Natural killer cell (primary cell): Measurements from ENCODE around the gene PIM3. TPM values are rescaled to one million over a fixed set of nuclear protein-coding genes. Genes with fewer than 3 reads are reported as not detected.

Source experiments
- ATAC-seq, 3 donors: fragments of 150-1000 bp in 2 of 3; fragments of 200-7000 bp in 1 of 3; cut with Tn5 transposase; 1 replicate in 1 of 3; 2 replicates in 2 of 3; pipeline ENCODE4 v1.10.0; 2021; ENCODE audit warnings: mild to moderate bottlenecking in 2 of 3, moderate library complexity in 2 of 3
- DNase-seq, 2 donors: peaks; one replicate each; pipeline versions ENCODE4 v3.0.0 to v3.0.0-alpha.2; 2013 to 2021; ENCODE audit warnings: mixed read lengths in 1 of 2
- H3K27ac ChIP-seq: one replicate; pipeline ENCODE4 v1.5.1; 2013; ENCODE audit warnings: mild to moderate bottlenecking, low read length
- H3K27me3 ChIP-seq: one replicate; pipeline ENCODE4 v1.6.1; 2013; ENCODE audit warnings: low read length; ENCODE audit not compliant: control insufficient read depth, insufficient read depth
- H3K36me3 ChIP-seq: one replicate; pipeline ENCODE4 v1.6.1; 2013; ENCODE audit warnings: low read length; ENCODE audit not compliant: control insufficient read depth, insufficient read depth
- H3K4me1 ChIP-seq: one replicate; pipeline ENCODE4 v1.6.1; 2013; ENCODE audit warnings: low read length; ENCODE audit not compliant: control insufficient read depth, insufficient read depth
- H3K4me3 ChIP-seq: one replicate; pipeline ENCODE4 v1.5.1; 2013; ENCODE audit warnings: low read length
- H3K9me3 ChIP-seq: one replicate; pipeline ENCODE4 v1.6.1; 2013; ENCODE audit warnings: low read length; ENCODE audit not compliant: control insufficient read depth, insufficient read depth
- H3K27ac Mint-ChIP-seq, 2 donors: one replicate each; pipeline ENCODE4 v1.8.0; 2022; ENCODE audit warnings: mild to moderate bottlenecking in 2 of 2, mixed read lengths in 2 of 2, moderate library complexity in 1 of 2
- H3K27me3 Mint-ChIP-seq, 2 donors: one replicate each; pipeline ENCODE4 v1.8.0; 2022; ENCODE audit warnings: low read depth in 2 of 2, mixed read lengths in 2 of 2
- H3K36me3 Mint-ChIP-seq: one replicate; pipeline ENCODE4 v1.8.0; 2022; ENCODE audit warnings: mixed read lengths
- H3K4me1 Mint-ChIP-seq, 2 donors: one replicate each; pipeline ENCODE4 v1.8.0; 2022; ENCODE audit warnings: mixed read lengths in 2 of 2
- H3K4me3 Mint-ChIP-seq: one replicate; pipeline ENCODE4 v1.8.0; 2022; ENCODE audit warnings: mild to moderate bottlenecking, moderate library complexity, mixed read lengths
- H3K9me3 Mint-ChIP-seq, 2 donors: one replicate each; pipeline ENCODE4 v1.8.0; 2022; ENCODE audit warnings: mixed read lengths in 2 of 2
- CTCF ChIP-seq: fragments of 200-600 bp; IDR thresholded peaks from one replicate; pipeline ENCODE4 v1.8.0; 2022; ENCODE audit warnings: antibody characterized with exemption
- whole genome bisulfite sequencing: methylation state at CpG from one replicate; pipeline ENCODE4 v1.1.7; 2013; ENCODE audit warnings: missing lambda C conversion rate; ENCODE audit not compliant: insufficient coverage; 5-methylcytosine and 5-hydroxymethylcytosine counted together
- intact Hi-C: fragments of 100-400 bp; cut with micrococcal nuclease; formaldehyde crosslinking; loops from one replicate; pipeline ENCODE4 v1.14.2; 2022
- total RNA-seq, 4 donors: library from RNA; stranded (reverse); fragments of 120-200 nt in 1 of 4; gene quantifications; one replicate each; pipeline versions ENCODE4 v1.2.3 to v1.2.4, GENCODE V29; 2013 to 2022

Gene PIM3
- total RNA-seq, 3 donors from 2014 or later (not counting 1 experiment from before 2014, with no cell fraction given): 107 to 130 (median 129) TPM

GRCh38 chr22:49927483-49928184 is 32.9 kb upstream of the PIM3 start:
- Histone ChIP-seq H3K36me3 (no peaks in the 10 kb centered on the region), H3K4me1 (peaks cover 42% of the 10 kb centered on the region), H3K27ac (no peak overlapping the region), H3K27me3 (no peaks in the 10 kb centered on the region), H3K4me3 (no peak overlapping the region), H3K9me3 (no peaks in the 10 kb centered on the region)
- intact Hi-C loops: no loop called here
- no peak for TF ChIP-seq CTCF
- Mint-ChIP-seq H3K36me3 (no peaks in the 10 kb centered on the region), H3K9me3 (no peaks in the 10 kb centered on the region), H3K27me3 (no peaks in the 10 kb centered on the region), H3K27ac (peak overlapping the region in 1 of 2 donors; percentile 62), H3K4me1 (peaks cover 20% of the 10 kb centered on the region in 2 donors), H3K4me3 (no peak overlapping the region)
- ATAC-seq (no peak), DNase-seq (no peak)
- 97% methylated on average over 26 of the region's 26 CpGs for WGBS

DNA sequence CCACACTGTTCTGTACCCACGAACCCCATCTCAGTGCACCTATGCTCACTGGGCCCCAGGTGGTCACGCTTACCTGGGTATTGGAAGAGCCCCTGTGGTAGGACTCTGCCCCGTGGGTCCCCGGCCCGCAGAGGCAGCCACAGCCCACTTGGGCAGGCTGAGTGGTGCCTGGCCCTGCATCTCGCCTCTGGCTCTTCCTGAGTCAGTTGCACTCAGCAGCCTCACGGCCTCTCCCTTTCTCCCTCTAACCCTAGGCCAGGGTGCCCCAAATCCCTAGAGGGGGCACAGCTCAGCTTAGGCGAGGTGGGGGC is 32.4 kb upstream of the PIM3 start:
- no peak overlapping the region for H3K4me3 ChIP-seq
- no peak for DNase-seq
- H3K9me3 ChIP-seq: no peaks in the 10 kb centered on the region
- H3K9me3 Mint-ChIP-seq: no peaks in the 10 kb centered on the region
- 88% methylated on average over 8 of the region's 8 CpGs for WGBS
- no peaks in the 10 kb centered on the region for H3K27me3 Mint-ChIP-seq
- TF ChIP-seq CTCF: no peak
- H3K27me3 ChIP-seq: no peaks in the 10 kb centered on the region
- no peak overlapping the region for H3K27ac ChIP-seq
- no peak for ATAC-seq
- H3K4me1 Mint-ChIP-seq: peaks cover 21 to 23% of the 10 kb centered on the region in 2 donors
- H3K36me3 Mint-ChIP-seq: no peaks in the 10 kb centered on the region
- no peaks in the 10 kb centered on the region for H3K36me3 ChIP-seq
- H3K4me1 ChIP-seq: peaks cover 45% of the 10 kb centered on the region
- no peak overlapping the region for H3K27ac Mint-ChIP-seq
- intact Hi-C loops: no loop called here
- no peak overlapping the region for H3K4me3 Mint-ChIP-seq

GRCh38 chr22:49928555-49929210 is 31.9 kb upstream of the PIM3 start:
- no peak overlapping the region for H3K27ac ChIP-seq
- peaks cover 50% of the 10 kb centered on the region for H3K4me1 ChIP-seq
- DNase-seq: no peak
- ATAC-seq: no peak
- no peaks in the 10 kb centered on the region for H3K36me3 ChIP-seq
- no peaks in the 10 kb centered on the region for H3K9me3 Mint-ChIP-seq
- no peaks in the 10 kb centered on the region for H3K27me3 Mint-ChIP-seq
- H3K9me3 ChIP-seq: no peaks in the 10 kb centered on the region
- WGBS: 64% methylated on average over 38 of the region's 38 CpGs
- no peak overlapping the region for H3K27ac Mint-ChIP-seq
- H3K4me3 ChIP-seq: no peak overlapping the region
- no peak for TF ChIP-seq CTCF
- no peak overlapping the region for H3K4me3 Mint-ChIP-seq
- H3K27me3 ChIP-seq: no peaks in the 10 kb centered on the region
- intact Hi-C loops: no loop called here
- peaks cover 25 to 26% of the 10 kb centered on the region in 2 donors for H3K4me1 Mint-ChIP-seq
- no peaks in the 10 kb centered on the region for H3K36me3 Mint-ChIP-seq
